MM.1S (cell line): ENCODE measurements around the gene UBE3B.

Experiments
- EZH2 ChIP-seq: fragments of 300-600 bp; sonication (generic); optimal IDR thresholded peaks from 2 replicates; pipeline ENCODE3; 2017; ENCODE audit warnings: low read depth, mild to moderate bottlenecking, antibody characterized with exemption, low read length, mixed read lengths
- EZH2phosphoT487 ChIP-seq: fragments of 300-600 bp; sonication (generic); IDR thresholded peaks from 2 replicates; pipeline ENCODE4 v1.6.1; 2018; ENCODE audit warnings: antibody characterized with exemption, low read length
- TF ChIP-seq, protein P1 (sequence below): fragments of 300-600 bp; sonication (generic); IDR thresholded peaks from 2 replicates; pipeline ENCODE4 v1.5.1; 2016; ENCODE audit warnings: antibody characterized with exemption, low read length, mixed read lengths

- TF ChIP-seq, protein P1, sequence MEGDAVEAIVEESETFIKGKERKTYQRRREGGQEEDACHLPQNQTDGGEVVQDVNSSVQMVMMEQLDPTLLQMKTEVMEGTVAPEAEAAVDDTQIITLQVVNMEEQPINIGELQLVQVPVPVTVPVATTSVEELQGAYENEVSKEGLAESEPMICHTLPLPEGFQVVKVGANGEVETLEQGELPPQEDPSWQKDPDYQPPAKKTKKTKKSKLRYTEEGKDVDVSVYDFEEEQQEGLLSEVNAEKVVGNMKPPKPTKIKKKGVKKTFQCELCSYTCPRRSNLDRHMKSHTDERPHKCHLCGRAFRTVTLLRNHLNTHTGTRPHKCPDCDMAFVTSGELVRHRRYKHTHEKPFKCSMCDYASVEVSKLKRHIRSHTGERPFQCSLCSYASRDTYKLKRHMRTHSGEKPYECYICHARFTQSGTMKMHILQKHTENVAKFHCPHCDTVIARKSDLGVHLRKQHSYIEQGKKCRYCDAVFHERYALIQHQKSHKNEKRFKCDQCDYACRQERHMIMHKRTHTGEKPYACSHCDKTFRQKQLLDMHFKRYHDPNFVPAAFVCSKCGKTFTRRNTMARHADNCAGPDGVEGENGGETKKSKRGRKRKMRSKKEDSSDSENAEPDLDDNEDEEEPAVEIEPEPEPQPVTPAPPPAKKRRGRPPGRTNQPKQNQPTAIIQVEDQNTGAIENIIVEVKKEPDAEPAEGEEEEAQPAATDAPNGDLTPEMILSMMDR, result no peak
- no peak for TF ChIP-seq EZH2
- no peak for TF ChIP-seq EZH2phosphoT487
Measured at GRCh38 chr12:109497675-109498074, 20.2 kb downstream of the UBE3B start.
